H1 (cell line): ENCODE measurements around the gene FBH1. TPM values are rescaled to one million over a fixed set of nuclear protein-coding genes. Genes with fewer than 3 reads are reported as not detected.

Experiments used
- CHD2 ChIP-seq: IDR thresholded peaks from 2 replicates; pipeline ENCODE4 v1.6.1; 2012; ENCODE audit warnings: low read length, improper control_type of control experiment
- GTF2F1 ChIP-seq: IDR thresholded peaks from 2 replicates; pipeline ENCODE4 v1.6.1; 2012; ENCODE audit warnings: low read depth, low read length, improper control_type of control experiment, borderline replicate concordance
- JUN ChIP-seq: IDR thresholded peaks from 2 replicates; pipeline ENCODE4 v1.6.1; 2011; ENCODE audit warnings: low read depth, mild to moderate bottlenecking, improper control_type of control experiment, low read length
- KDM5A ChIP-seq: fragments of 200-600 bp; IDR thresholded peaks from 2 replicates; pipeline ENCODE4 v1.7.1; 2012; ENCODE audit warnings: mild to moderate bottlenecking, low read length, inconsistent platforms, mixed read lengths
- MAFK ChIP-seq: IDR thresholded peaks from 2 replicates; pipeline ENCODE4 v1.6.1; 2012; ENCODE audit warnings: low read depth, mild to moderate bottlenecking, improper control_type of control experiment, low read length
- MAX ChIP-seq: IDR thresholded peaks from 2 replicates; pipeline ENCODE4 v1.6.1; 2012; ENCODE audit warnings: inconsistent platforms
- NRF1 ChIP-seq: IDR thresholded peaks from 2 replicates; pipeline ENCODE4 v1.6.1; 2011; ENCODE audit warnings: mild to moderate bottlenecking, low read depth, low read length, improper control_type of control experiment
- POLR2A ChIP-seq, 2 experiments: IDR thresholded peaks; 1 replicate in 1 of 2; 2 replicates in 1 of 2; pipeline ENCODE4 v1.6.1; 2011; ENCODE audit warnings: low read depth in 2 of 2, low read length in 2 of 2, mild to moderate bottlenecking in 2 of 2; ENCODE audit errors: control extremely low read depth in 1 of 2
- POU5F1 ChIP-seq: IDR thresholded peaks from 2 replicates; pipeline ENCODE4 v1.6.1; 2011; ENCODE audit warnings: low read depth, mild to moderate bottlenecking, low read length, moderate library complexity
- RFX5 ChIP-seq: IDR thresholded peaks from 2 replicates; pipeline ENCODE4 v1.6.1; 2011; ENCODE audit warnings: low read depth, low read length, improper control_type of control experiment, borderline replicate concordance
- SIRT6 ChIP-seq: IDR thresholded peaks from one replicate; pipeline ENCODE4 v1.7.1; 2012; ENCODE audit warnings: low read length, inconsistent platforms
- SP2 ChIP-seq: IDR thresholded peaks from 2 replicates; pipeline ENCODE4 v1.6.1; 2012; ENCODE audit warnings: mild to moderate bottlenecking, low read length, inconsistent platforms
- TCF12 ChIP-seq: IDR thresholded peaks from 2 replicates; pipeline ENCODE4 v1.6.1; 2011; ENCODE audit warnings: low read depth, mild to moderate bottlenecking, low read length
- polyA plus RNA-seq, 7 experiments: library from polyadenylated mRNA; depleted of rRNA in 3 of 7; stranded (reverse) in 5 of 7; unstranded in 2 of 7; fragments of >200 nt in 5 of 7; fragments of 200-250 nt in 2 of 7; gene quantifications; 1 replicate in 5 of 7; 2 replicates in 1 of 7; 4 replicates in 1 of 7; pipeline versions ENCODE4 v1.2.1 to v1.2.3, GENCODE V29; 2011 to 2013; ENCODE audit warnings: missing spikeins in 2 of 7, mixed read lengths in 2 of 7
- total RNA-seq: library from RNA; stranded (reverse); fragmentation: NEBNext Ultra II Directional; extraction: Animal tissue kit (Norgen Biotek cat#: 25700); gene quantifications from 2 replicates; pipeline ENCODE4 v1.2.1, GENCODE V29; 2021
- TF ChIP-seq, protein P1 (sequence below): fragments of 300-600 bp; sonication (generic); IDR thresholded peaks from 2 replicates; pipeline ENCODE4 v1.7.1; 2012; ENCODE audit warnings: low read length, moderate library complexity, mild to moderate bottlenecking, inconsistent platforms; ENCODE audit not compliant: insufficient replicate concordance

FBH1 gene
- total and polyA plus RNA-seq, 2 of the 8 experiments (the other 6 are each of a cell fraction or from before 2014, with no cell fraction given) = 31.1 to 51.8 TPM

DNA sequence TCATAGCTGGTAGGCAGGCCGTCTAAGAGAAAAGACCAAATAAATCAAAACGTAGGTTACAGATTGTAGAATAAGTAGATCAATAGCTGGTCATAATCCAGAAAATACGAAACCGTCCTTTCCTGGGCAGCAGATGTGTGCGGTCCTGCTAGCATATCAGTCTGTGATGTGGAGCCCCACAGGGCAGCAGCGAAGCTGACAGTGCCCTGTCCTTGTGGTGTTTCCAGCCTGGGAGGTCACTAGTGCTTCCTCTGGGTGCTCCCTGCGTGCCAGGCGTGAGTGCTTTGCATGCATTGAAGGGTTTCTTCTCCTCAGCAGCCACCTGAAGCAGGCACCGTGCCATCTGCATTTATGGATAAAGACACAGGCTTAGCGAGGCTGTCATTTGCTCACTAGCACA, 45.6 kb downstream of the FBH1 start (continued):
- TF ChIP-seq, protein P1, sequence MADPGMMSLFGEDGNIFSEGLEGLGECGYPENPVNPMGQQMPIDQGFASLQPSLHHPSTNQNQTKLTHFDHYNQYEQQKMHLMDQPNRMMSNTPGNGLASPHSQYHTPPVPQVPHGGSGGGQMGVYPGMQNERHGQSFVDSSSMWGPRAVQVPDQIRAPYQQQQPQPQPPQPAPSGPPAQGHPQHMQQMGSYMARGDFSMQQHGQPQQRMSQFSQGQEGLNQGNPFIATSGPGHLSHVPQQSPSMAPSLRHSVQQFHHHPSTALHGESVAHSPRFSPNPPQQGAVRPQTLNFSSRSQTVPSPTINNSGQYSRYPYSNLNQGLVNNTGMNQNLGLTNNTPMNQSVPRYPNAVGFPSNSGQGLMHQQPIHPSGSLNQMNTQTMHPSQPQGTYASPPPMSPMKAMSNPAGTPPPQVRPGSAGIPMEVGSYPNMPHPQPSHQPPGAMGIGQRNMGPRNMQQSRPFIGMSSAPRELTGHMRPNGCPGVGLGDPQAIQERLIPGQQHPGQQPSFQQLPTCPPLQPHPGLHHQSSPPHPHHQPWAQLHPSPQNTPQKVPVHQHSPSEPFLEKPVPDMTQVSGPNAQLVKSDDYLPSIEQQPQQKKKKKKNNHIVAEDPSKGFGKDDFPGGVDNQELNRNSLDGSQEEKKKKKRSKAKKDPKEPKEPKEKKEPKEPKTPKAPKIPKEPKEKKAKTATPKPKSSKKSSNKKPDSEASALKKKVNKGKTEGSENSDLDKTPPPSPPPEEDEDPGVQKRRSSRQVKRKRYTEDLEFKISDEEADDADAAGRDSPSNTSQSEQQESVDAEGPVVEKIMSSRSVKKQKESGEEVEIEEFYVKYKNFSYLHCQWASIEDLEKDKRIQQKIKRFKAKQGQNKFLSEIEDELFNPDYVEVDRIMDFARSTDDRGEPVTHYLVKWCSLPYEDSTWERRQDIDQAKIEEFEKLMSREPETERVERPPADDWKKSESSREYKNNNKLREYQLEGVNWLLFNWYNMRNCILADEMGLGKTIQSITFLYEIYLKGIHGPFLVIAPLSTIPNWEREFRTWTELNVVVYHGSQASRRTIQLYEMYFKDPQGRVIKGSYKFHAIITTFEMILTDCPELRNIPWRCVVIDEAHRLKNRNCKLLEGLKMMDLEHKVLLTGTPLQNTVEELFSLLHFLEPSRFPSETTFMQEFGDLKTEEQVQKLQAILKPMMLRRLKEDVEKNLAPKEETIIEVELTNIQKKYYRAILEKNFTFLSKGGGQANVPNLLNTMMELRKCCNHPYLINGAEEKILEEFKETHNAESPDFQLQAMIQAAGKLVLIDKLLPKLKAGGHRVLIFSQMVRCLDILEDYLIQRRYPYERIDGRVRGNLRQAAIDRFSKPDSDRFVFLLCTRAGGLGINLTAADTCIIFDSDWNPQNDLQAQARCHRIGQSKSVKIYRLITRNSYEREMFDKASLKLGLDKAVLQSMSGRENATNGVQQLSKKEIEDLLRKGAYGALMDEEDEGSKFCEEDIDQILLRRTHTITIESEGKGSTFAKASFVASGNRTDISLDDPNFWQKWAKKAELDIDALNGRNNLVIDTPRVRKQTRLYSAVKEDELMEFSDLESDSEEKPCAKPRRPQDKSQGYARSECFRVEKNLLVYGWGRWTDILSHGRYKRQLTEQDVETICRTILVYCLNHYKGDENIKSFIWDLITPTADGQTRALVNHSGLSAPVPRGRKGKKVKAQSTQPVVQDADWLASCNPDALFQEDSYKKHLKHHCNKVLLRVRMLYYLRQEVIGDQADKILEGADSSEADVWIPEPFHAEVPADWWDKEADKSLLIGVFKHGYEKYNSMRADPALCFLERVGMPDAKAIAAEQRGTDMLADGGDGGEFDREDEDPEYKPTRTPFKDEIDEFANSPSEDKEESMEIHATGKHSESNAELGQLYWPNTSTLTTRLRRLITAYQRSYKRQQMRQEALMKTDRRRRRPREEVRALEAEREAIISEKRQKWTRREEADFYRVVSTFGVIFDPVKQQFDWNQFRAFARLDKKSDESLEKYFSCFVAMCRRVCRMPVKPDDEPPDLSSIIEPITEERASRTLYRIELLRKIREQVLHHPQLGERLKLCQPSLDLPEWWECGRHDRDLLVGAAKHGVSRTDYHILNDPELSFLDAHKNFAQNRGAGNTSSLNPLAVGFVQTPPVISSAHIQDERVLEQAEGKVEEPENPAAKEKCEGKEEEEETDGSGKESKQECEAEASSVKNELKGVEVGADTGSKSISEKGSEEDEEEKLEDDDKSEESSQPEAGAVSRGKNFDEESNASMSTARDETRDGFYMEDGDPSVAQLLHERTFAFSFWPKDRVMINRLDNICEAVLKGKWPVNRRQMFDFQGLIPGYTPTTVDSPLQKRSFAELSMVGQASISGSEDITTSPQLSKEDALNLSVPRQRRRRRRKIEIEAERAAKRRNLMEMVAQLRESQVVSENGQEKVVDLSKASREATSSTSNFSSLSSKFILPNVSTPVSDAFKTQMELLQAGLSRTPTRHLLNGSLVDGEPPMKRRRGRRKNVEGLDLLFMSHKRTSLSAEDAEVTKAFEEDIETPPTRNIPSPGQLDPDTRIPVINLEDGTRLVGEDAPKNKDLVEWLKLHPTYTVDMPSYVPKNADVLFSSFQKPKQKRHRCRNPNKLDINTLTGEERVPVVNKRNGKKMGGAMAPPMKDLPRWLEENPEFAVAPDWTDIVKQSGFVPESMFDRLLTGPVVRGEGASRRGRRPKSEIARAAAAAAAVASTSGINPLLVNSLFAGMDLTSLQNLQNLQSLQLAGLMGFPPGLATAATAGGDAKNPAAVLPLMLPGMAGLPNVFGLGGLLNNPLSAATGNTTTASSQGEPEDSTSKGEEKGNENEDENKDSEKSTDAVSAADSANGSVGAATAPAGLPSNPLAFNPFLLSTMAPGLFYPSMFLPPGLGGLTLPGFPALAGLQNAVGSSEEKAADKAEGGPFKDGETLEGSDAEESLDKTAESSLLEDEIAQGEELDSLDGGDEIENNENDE = no peak
- no peak for TF ChIP-seq GTF2F1
- no peak for TF ChIP-seq POLR2A (IDR thresholded peaks at IDR 0.05; ENCODE audit: control extremely low read depth in 1 of 2, low read depth in 2 of 2, low read length in 2 of 2)
- TF ChIP-seq RFX5 = no peak
- no peak for TF ChIP-seq MAX
- no peak for TF ChIP-seq NRF1
- TF ChIP-seq KDM5A = no peak
- TF ChIP-seq SIRT6 = no peak
- no peak for TF ChIP-seq POU5F1
- TF ChIP-seq SP2 = no peak
- no peak for TF ChIP-seq MAFK
- TF ChIP-seq TCF12 = no peak
- TF ChIP-seq CHD2 = no peak
- no peak for TF ChIP-seq JUN
- TF ChIP-seq, all 59 proteins: peak for 0
